Panc1 (cell line): ENCODE results near the gene DYNLL2. TPM values are rescaled to one million over a fixed set of nuclear protein-coding genes. Genes with fewer than 3 reads are reported as not detected.

Experiments
- ATAC-seq: fragments of 200-7000 bp; cut with Tn5 transposase; 2 replicates; pipeline ENCODE4 v1.9.1; 2020; ENCODE audit warnings: mild to moderate bottlenecking, moderate library complexity
- Bru-seq: library from RNA; stranded (reverse); fragments of 400-500 nt; gene quantifications from one replicate; lab custom pipeline; 2021; lab: Mats Ljungman, UMichigan
- BruChase-seq, 2 experiments: library from RNA; stranded (reverse); fragments of 400-500 nt; gene quantifications; one replicate each; lab custom pipeline; 2021; lab: Mats Ljungman, UMichigan
- BruUV-seq: library from RNA; stranded (reverse); fragments of 400-500 nt; replicated peaks from 2 replicates; lab custom pipeline; 2021; lab: Mats Ljungman, UMichigan
- CTCF ChIA-PET: fragments of 300-600 bp; sonication (Branson Sonifier 250); formaldehyde crosslinking; loops from one replicate; lab custom pipeline; 2022; ENCODE audit warnings: antibody characterized with exemption; lab: Charles Lee
- POLR2A ChIA-PET: fragments of 300-600 bp; sonication (Branson Sonifier 250); formaldehyde crosslinking; loops from one replicate; lab custom pipeline; 2022; ENCODE audit warnings: antibody characterized with exemption; lab: Charles Lee
- DNase-seq: peaks from one replicate; pipeline ENCODE4 v3.0.0-alpha.2; 2010; ENCODE audit warnings: low read depth, low spot score
- H3K27ac ChIP-seq: 2 replicates; pipeline ENCODE4 v1.5.1; 2011; ENCODE audit warnings: mild to moderate bottlenecking, low read length, inconsistent platforms
- H3K27me3 ChIP-seq: fragments of 200-500 bp; sonication (Bioruptor generic); 2 replicates; pipeline ENCODE4 v1.6.0; 2014; ENCODE audit warnings: low read length, inconsistent platforms; ENCODE audit not compliant: control insufficient read depth, insufficient read depth
- H3K36me3 ChIP-seq: fragments of 200-500 bp; sonication (Bioruptor generic); 2 replicates; pipeline ENCODE4 v1.5.1; 2014; ENCODE audit warnings: inconsistent platforms, mild to moderate bottlenecking, low read length, moderate library complexity; ENCODE audit not compliant: control insufficient read depth, insufficient read depth
- H3K4me1 ChIP-seq: 2 replicates; pipeline ENCODE4 v1.5.1; 2011; ENCODE audit warnings: inconsistent platforms, mild to moderate bottlenecking, low read length, moderate library complexity; ENCODE audit not compliant: control insufficient read depth, insufficient read depth
- H3K4me3 ChIP-seq, 2 experiments: 2 replicates each; pipeline ENCODE4 v1.5.1; 2011 to 2012; ENCODE audit warnings: low read depth in 2 of 2, low read length in 2 of 2, mild to moderate bottlenecking in 2 of 2, inconsistent platforms in 1 of 2, moderate library complexity in 1 of 2
- H3K9me3 ChIP-seq: fragments of 200-500 bp; sonication (Bioruptor generic); 2 replicates; pipeline ENCODE4 v1.5.1; 2014; ENCODE audit warnings: low read depth, mild to moderate bottlenecking, inconsistent platforms, low read length, moderate library complexity; ENCODE audit not compliant: control insufficient read depth, insufficient read depth
- POLR2AphosphoS5 ChIP-seq: IDR thresholded peaks from 2 replicates; pipeline ENCODE4 v1.6.1; 2012; ENCODE audit warnings: mild to moderate bottlenecking, low read depth, low read length, moderate library complexity
- SIN3A ChIP-seq: IDR thresholded peaks from 2 replicates; pipeline ENCODE4 v1.6.1; 2012; ENCODE audit warnings: low read depth, mild to moderate bottlenecking, low read length, moderate library complexity, borderline replicate concordance; ENCODE audit not compliant: insufficient read depth
- TCF7L2 ChIP-seq: IDR thresholded peaks from 2 replicates; pipeline ENCODE4 v1.6.1; 2011; ENCODE audit warnings: mild to moderate bottlenecking, low read depth, low read length, inconsistent platforms
- in situ Hi-C: cut with HindIII; loops from 2 replicates; pipeline ENCODE4 v1.10.0; 2016; ENCODE audit warnings: low sequenced_read_pairs, low pct_unique_long_range_greater_than_20kb
- intact Hi-C: fragments of 100-400 bp; cut with micrococcal nuclease; formaldehyde crosslinking; loops from one replicate; pipeline ENCODE4 v1.10.0; 2022; ENCODE audit not compliant: unreplicated experiment
- long read RNA-seq: library from polyadenylated mRNA; unstranded; transcript quantifications from one replicate; pipeline ENCODE4 v2.0.0, GENCODE V29; 2021; ENCODE audit not compliant: unreplicated experiment
- polyA plus RNA-seq: library from polyadenylated mRNA; unstranded; fragments of >200 nt; gene quantifications from one replicate; pipeline ENCODE4 v1.2.1, GENCODE V29; 2012; ENCODE audit warnings: missing spikeins; ENCODE audit not compliant: insufficient read length
- total RNA-seq: library from RNA; stranded (reverse); gene quantifications from one replicate; pipeline ENCODE4 v1.2.1, GENCODE V29; 2021; ENCODE audit not compliant: unreplicated experiment
- TF ChIP-seq, protein P1 (sequence below): fragments of 450-650 bp; IDR thresholded peaks from 2 replicates; pipeline ENCODE4 v1.5.1; 2017; ENCODE audit warnings: mild to moderate bottlenecking
- TF ChIP-seq, protein P2 (sequence below), 2 experiments: IDR thresholded peaks; 2 replicates each; pipeline ENCODE4 v1.6.1; 2011 to 2012; ENCODE audit warnings: low read depth in 2 of 2, control low read depth in 1 of 2, low read length in 1 of 2, mild to moderate bottlenecking in 1 of 2, moderate library complexity in 1 of 2; ENCODE audit not compliant: insufficient read depth in 1 of 2

Gene DYNLL2
- total RNA-seq (19.8 TPM), Bru-seq, nascent RNA (percentile 82 among the genes with signal in this experiment), BruChase-seq, experiment 1, labeled RNA remaining after a 2-hour chase (percentile 97 among the genes with signal in this experiment), BruChase-seq, experiment 2, labeled RNA remaining after a 6-hour chase (percentile 97 among the genes with signal in this experiment)
- 21.5 TPM for polyA plus RNA-seq
- long read RNA-seq, full-length matches to known transcripts: 4 of 31 reads
- long read RNA-seq, partial matches to known transcripts: 0 of 31 reads
- long read RNA-seq, other reads (novel, unspliced or antisense): 27 of 31 reads

DNA sequence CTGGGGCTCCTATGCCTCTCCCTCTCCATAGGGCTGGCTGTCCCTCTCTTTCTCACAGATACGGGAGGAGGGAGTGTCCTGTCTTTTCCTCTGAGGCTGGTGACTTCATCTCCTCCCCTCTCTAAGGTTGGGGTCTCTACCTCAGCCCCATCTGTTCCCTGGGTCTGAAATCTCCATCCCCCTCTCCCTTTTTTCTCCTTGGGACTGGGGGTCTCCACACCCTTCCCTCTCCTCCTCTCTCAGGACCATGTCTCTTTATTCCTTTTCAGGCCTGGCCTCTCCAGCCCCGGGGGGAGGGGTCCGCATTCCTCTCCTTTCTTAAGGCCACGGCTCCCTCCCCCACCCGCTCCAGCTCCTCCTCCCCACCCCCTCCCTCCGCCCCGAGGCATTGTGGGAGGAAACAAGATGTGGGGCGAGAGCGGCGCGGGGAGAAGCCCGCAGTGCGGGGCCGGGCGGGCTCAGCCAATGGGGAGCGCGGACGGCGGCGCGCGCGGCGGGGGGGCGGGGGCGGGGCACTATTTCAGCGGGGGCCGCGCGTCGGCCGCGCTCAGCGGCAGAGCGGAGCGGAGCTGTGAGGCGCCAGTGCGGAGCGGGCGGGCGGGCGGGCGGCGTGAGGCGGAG lies at the start of gene DYNLL2:
TSS of gene DYNLL2 (plus strand) at position 550 of the 621 bp plus-strand sequence. CDS start 3,672 bp downstream, outside the sequence.
- intact Hi-C loops: loop anchor here (5.0 kb wide), 1 partner anchor 76 kb away; the partner anchor contains the start of gene SRSF1
- Histone ChIP-seq H3K27me3 (peaks cover 9% of the 10 kb centered on the region), H3K4me1 (peaks cover 16% of the 10 kb centered on the region), H3K36me3 (peaks cover 6% of the 10 kb centered on the region), H3K27ac (peak within 1 kb of the TSS; percentile 96), H3K4me3 (peak within 1 kb of the TSS; percentile 77 to 87), H3K9me3 (no peaks in the 10 kb centered on the region)
- no peak for TF ChIP-seq POLR2AphosphoS5
- TF ChIP-seq TCF7L2: no peak
- in situ Hi-C loops: no loop called here
- ChIA-PET POLR2A (interaction anchor here (0.6 to 1.1 kb wide), 7 partner anchors 30 to 233 kb away, joined by 3 to 8 read pairs (median 4); no protein-coding TSS in a partner anchor), CTCF (interaction anchor here (0.6 to 0.7 kb wide), 2 partner anchors 36 to 424 kb away, joined by 6 to 11 read pairs; no protein-coding TSS in a partner anchor)
- ATAC-seq: peak; percentile 93
- peak; percentile 4 for DNase-seq
- no TSS peak for BruUV-seq

DNA sequence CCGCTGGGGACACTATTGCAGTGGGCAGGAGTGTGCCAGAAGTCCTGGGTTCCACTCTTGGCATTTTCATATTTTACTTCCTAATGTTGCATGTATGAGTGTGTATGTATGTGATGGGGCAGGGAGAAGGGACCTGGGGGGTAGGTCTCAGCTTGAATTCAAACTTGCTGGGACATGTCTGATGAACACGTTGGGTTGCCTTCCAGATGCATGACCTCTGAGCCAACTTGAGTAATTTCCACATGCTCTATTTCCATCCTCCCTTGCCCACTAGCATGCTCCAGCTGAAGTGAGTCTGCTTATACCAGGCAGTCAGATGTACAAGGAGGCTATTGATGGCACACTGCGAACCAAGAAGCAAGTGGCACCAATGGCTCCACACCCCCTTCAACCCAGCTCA lies 43.2 kb upstream of the DYNLL2 start:
- Histone ChIP-seq H3K4me1 (no peaks in the 10 kb centered on the region), H3K27me3 (no peaks in the 10 kb centered on the region), H3K4me3 (no peak overlapping the region), H3K27ac (no peak overlapping the region), H3K9me3 (no peaks in the 10 kb centered on the region), H3K36me3 (no peaks in the 10 kb centered on the region)
- CTCF ChIA-PET: no interaction called here
- intact Hi-C loops (no loop called here), in situ Hi-C loops (no loop called here)
- DNase-seq (no peak), ATAC-seq (peak; percentile 47; the same call in 1 of the 2 replicates)
- no TSS peak for BruUV-seq
- TF ChIP-seq POLR2AphosphoS5 (no peak), TCF7L2 (no peak), SIN3A (no peak)
- TF ChIP-seq, protein P1, sequence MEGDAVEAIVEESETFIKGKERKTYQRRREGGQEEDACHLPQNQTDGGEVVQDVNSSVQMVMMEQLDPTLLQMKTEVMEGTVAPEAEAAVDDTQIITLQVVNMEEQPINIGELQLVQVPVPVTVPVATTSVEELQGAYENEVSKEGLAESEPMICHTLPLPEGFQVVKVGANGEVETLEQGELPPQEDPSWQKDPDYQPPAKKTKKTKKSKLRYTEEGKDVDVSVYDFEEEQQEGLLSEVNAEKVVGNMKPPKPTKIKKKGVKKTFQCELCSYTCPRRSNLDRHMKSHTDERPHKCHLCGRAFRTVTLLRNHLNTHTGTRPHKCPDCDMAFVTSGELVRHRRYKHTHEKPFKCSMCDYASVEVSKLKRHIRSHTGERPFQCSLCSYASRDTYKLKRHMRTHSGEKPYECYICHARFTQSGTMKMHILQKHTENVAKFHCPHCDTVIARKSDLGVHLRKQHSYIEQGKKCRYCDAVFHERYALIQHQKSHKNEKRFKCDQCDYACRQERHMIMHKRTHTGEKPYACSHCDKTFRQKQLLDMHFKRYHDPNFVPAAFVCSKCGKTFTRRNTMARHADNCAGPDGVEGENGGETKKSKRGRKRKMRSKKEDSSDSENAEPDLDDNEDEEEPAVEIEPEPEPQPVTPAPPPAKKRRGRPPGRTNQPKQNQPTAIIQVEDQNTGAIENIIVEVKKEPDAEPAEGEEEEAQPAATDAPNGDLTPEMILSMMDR: no peak
- TF ChIP-seq, protein P2, sequence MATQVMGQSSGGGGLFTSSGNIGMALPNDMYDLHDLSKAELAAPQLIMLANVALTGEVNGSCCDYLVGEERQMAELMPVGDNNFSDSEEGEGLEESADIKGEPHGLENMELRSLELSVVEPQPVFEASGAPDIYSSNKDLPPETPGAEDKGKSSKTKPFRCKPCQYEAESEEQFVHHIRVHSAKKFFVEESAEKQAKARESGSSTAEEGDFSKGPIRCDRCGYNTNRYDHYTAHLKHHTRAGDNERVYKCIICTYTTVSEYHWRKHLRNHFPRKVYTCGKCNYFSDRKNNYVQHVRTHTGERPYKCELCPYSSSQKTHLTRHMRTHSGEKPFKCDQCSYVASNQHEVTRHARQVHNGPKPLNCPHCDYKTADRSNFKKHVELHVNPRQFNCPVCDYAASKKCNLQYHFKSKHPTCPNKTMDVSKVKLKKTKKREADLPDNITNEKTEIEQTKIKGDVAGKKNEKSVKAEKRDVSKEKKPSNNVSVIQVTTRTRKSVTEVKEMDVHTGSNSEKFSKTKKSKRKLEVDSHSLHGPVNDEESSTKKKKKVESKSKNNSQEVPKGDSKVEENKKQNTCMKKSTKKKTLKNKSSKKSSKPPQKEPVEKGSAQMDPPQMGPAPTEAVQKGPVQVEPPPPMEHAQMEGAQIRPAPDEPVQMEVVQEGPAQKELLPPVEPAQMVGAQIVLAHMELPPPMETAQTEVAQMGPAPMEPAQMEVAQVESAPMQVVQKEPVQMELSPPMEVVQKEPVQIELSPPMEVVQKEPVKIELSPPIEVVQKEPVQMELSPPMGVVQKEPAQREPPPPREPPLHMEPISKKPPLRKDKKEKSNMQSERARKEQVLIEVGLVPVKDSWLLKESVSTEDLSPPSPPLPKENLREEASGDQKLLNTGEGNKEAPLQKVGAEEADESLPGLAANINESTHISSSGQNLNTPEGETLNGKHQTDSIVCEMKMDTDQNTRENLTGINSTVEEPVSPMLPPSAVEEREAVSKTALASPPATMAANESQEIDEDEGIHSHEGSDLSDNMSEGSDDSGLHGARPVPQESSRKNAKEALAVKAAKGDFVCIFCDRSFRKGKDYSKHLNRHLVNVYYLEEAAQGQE (IDR thresholded peaks at IDR 0.05; ENCODE audit: insufficient read depth in 1 of 2, low read depth in 2 of 2, low read length in 1 of 2): no peak
- POLR2A ChIA-PET: interaction anchor here (0.6 to 0.9 kb wide), 2 partner anchors 15 to 32 kb away, joined by 3 to 5 read pairs; no protein-coding TSS in a partner anchor
